ENCODE data around the gene CROCC2. TPM values are rescaled to one million over a fixed set of nuclear protein-coding genes. Genes with fewer than 3 reads are reported as not detected.

CROCC2 gene
- total and polyA plus RNA-seq, 10 of the 15 experiments (the other 5 are each of a cell fraction or from before 2014, with no cell fraction given): not detected

DNA sequence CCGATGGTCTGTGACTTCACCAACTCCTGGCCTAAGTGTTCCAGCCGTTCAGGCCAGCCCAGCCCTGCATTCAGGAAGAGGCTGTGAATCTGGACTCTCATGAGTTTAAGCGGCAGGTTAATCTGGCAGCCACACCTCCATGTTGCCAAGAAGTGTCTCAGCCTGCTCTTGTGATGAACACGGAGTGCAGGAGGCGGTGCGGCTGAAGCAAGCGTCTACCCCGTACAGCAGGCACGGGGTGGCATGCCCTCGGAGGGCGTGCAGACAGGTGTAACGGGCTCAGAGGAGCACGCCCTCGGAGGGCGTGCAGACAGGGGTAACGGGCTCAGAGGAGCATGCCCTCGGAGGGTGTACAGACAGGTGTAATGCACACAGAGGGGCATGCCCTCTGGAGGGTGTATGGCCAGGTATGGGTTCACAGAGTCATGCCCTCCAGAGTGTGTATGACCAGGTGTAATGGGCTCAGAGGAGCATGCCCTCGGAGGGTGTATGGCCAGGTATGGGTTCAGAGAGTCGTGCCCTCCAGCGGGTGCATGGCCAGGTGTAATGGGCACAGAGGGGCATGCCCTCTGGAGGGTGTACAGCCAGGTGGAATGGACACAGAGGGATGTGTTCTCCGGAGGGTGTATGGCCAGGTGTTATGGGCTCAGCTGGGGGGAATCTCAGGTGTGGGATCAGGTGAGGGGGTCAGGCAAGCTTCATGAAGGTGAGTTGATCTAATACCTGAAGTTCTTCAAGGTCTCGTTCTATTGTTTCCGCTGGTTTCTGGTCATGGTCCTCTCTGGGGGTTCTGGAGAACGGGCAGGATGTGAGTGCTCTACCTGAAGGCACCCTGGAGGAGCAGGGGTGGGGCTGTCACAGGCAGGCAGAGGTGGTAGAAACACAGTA is 22.6 kb downstream of the CROCC2 start:
- no peaks in the 10 kb centered on the region for H4K20me1 ChIP-seq (ENCODE audit: control insufficient read depth, insufficient read depth)
- intact Hi-C loops (cut with micrococcal nuclease; ENCODE audit: unreplicated experiment) (no loop called here), in situ Hi-C loops (cut with MboI) (no loop called here)
- H3K36me3 ChIP-seq (ENCODE audit: control insufficient read depth in 2 of 2, insufficient read depth in 2 of 2, low read length in 1 of 2): no peaks in the 10 kb centered on the region
- no peak overlapping the region for H3K9ac ChIP-seq (ENCODE audit: control insufficient read depth, insufficient read depth, low read length)
- 41% methylated on average over 24 of the region's 24 CpGs for WGBS (ENCODE audit: insufficient coverage, insufficient replicate concordance, low lambda C conversion rate, missing lambda C conversion rate)
- H2AFZ ChIP-seq (ENCODE audit: control insufficient read depth, low read depth, low read length): no peak overlapping the region
- H3K4me1 ChIP-seq (ENCODE audit: control insufficient read depth, insufficient read depth, low read length): no peaks in the 10 kb centered on the region
- DNase-seq (ENCODE audit: low read depth, low spot score): no peak
- no TSS peak for BruUV-seq (replicated peaks)
- peaks cover 0 to 2% of the 10 kb centered on the region in 2 experiments; a peak in 2 of 4 replicates for H3K27me3 ChIP-seq (replicated peaks in 1 of 2; ENCODE audit: control insufficient read depth in 2 of 2, insufficient read depth in 2 of 2, low read length in 1 of 2)
- TF ChIP-seq PAX5 (IDR thresholded peaks at IDR 0.05; ENCODE audit: borderline replicate concordance, low read depth, low read length) (no peak), NFYB (IDR thresholded peaks at IDR 0.05; ENCODE audit: insufficient read depth, low read depth, low read length) (no peak), ATF3 (IDR thresholded peaks at IDR 0.05; ENCODE audit: borderline replicate concordance, extremely low read depth, low read depth, low read length) (no peak), KAT2A (conservative IDR thresholded peaks at IDR 0.05; ENCODE audit: control insufficient read depth, low read depth, low read length) (no peak), TARDBP (IDR thresholded peaks at IDR 0.05; ENCODE audit: borderline replicate concordance) (no peak), ZZZ3 (IDR thresholded peaks at IDR 0.05; ENCODE audit: control insufficient read depth, insufficient read length, low read depth) (no peak), MTA2 (IDR thresholded peaks at IDR 0.05; ENCODE audit: low read depth) (no peak), TCF3 (IDR thresholded peaks at IDR 0.05; ENCODE audit: borderline replicate concordance, insufficient read depth, low read depth, low read length) (no peak), NR2F1 (conservative IDR thresholded peaks at IDR 0.05) (no peak)
- TF ChIP-seq, protein P1, sequence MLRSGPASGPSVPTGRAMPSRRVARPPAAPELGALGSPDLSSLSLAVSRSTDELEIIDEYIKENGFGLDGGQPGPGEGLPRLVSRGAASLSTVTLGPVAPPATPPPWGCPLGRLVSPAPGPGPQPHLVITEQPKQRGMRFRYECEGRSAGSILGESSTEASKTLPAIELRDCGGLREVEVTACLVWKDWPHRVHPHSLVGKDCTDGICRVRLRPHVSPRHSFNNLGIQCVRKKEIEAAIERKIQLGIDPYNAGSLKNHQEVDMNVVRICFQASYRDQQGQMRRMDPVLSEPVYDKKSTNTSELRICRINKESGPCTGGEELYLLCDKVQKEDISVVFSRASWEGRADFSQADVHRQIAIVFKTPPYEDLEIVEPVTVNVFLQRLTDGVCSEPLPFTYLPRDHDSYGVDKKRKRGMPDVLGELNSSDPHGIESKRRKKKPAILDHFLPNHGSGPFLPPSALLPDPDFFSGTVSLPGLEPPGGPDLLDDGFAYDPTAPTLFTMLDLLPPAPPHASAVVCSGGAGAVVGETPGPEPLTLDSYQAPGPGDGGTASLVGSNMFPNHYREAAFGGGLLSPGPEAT (IDR thresholded peaks at IDR 0.05; ENCODE audit: low read depth): no peak
- TF ChIP-seq, protein P2, sequence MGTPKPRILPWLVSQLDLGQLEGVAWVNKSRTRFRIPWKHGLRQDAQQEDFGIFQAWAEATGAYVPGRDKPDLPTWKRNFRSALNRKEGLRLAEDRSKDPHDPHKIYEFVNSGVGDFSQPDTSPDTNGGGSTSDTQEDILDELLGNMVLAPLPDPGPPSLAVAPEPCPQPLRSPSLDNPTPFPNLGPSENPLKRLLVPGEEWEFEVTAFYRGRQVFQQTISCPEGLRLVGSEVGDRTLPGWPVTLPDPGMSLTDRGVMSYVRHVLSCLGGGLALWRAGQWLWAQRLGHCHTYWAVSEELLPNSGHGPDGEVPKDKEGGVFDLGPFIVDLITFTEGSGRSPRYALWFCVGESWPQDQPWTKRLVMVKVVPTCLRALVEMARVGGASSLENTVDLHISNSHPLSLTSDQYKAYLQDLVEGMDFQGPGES (IDR thresholded peaks at IDR 0.05): no peak
- TF ChIP-seq, protein P3, sequence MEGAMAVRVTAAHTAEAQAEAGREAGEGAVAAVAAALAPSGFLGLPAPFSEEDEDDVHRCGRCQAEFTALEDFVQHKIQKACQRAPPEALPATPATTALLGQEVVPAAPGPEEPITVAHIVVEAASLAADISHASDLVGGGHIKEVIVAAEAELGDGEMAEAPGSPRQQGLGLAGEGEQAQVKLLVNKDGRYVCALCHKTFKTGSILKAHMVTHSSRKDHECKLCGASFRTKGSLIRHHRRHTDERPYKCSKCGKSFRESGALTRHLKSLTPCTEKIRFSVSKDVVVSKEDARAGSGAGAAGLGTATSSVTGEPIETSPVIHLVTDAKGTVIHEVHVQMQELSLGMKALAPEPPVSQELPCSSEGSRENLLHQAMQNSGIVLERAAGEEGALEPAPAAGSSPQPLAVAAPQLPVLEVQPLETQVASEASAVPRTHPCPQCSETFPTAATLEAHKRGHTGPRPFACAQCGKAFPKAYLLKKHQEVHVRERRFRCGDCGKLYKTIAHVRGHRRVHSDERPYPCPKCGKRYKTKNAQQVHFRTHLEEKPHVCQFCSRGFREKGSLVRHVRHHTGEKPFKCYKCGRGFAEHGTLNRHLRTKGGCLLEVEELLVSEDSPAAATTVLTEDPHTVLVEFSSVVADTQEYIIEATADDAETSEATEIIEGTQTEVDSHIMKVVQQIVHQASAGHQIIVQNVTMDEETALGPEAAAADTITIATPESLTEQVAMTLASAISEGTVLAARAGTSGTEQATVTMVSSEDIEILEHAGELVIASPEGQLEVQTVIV (IDR thresholded peaks at IDR 0.05; ENCODE audit: borderline replicate concordance, partially characterized antibody): no peak
- TF ChIP-seq, protein P4, sequence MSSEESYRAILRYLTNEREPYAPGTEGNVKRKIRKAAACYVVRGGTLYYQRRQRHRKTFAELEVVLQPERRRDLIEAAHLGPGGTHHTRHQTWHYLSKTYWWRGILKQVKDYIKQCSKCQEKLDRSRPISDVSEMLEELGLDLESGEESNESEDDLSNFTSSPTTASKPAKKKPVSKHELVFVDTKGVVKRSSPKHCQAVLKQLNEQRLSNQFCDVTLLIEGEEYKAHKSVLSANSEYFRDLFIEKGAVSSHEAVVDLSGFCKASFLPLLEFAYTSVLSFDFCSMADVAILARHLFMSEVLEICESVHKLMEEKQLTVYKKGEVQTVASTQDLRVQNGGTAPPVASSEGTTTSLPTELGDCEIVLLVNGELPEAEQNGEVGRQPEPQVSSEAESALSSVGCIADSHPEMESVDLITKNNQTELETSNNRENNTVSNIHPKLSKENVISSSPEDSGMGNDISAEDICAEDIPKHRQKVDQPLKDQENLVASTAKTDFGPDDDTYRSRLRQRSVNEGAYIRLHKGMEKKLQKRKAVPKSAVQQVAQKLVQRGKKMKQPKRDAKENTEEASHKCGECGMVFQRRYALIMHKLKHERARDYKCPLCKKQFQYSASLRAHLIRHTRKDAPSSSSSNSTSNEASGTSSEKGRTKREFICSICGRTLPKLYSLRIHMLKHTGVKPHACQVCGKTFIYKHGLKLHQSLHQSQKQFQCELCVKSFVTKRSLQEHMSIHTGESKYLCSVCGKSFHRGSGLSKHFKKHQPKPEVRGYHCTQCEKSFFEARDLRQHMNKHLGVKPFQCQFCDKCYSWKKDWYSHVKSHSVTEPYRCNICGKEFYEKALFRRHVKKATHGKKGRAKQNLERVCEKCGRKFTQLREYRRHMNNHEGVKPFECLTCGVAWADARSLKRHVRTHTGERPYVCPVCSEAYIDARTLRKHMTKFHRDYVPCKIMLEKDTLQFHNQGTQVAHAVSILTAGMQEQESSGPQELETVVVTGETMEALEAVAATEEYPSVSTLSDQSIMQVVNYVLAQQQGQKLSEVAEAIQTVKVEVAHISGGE (CRISPR knock-in tag; IDR thresholded peaks at IDR 0.05): no peak
- no peak for ATAC-seq
- ChIA-PET CTCF (no interaction called here), SMC1A (ENCODE audit: uncharacterized antibody, unreplicated experiment) (no interaction called here), POLR2A (no interaction called here), RAD21 (ENCODE audit: unreplicated experiment) (no interaction called here)
- H3K4me2 ChIP-seq (ENCODE audit: control insufficient read depth, insufficient read depth): no peak overlapping the region
- H3K4me3 ChIP-seq: no peak overlapping the region
- H3K9me3 ChIP-seq (replicated peaks; ENCODE audit: control insufficient read depth, insufficient read depth, low read length): no peaks in the 10 kb centered on the region; the same call in 2 of the 3 replicates
- H3K79me2 ChIP-seq (ENCODE audit: control insufficient read depth, insufficient read depth, low read length): no peaks in the 10 kb centered on the region
- no peak for FAIRE-seq
- H3K27ac ChIP-seq (ENCODE audit: control insufficient read depth, insufficient read depth): no peak overlapping the region

Data from GM12878 (cell line).